ENCODE measurements around the gene JAK1. TPM values are rescaled to one million over a fixed set of nuclear protein-coding genes. Genes with fewer than 3 reads are reported as not detected.
"Not testable (repeated sequence)": the region's sequence is repeated elsewhere in the genome, so short reads cannot be mapped to it uniquely, and the experiment has no call there.

JAK1 gene
- total RNA-seq, 2 donors from 2014 or later, result 73.2 to 101 TPM

GRCh38 chr1:64933296-64934070 lies 32.9 kb downstream of the JAK1 start:
- Histone ChIP-seq H3K27me3 (no peaks in the 10 kb centered on the region), H3K4me1 (peaks cover 4% of the 10 kb centered on the region), H3K9me3 (no peaks in the 10 kb centered on the region), H3K4me3 (no peak overlapping the region), H3K36me3 (no peaks in the 10 kb centered on the region), H3K9ac (ENCODE audit: low read depth in 2 of 2, low read length in 2 of 2) (no peak overlapping the region), H3K27ac (peak overlapping the region; percentile 2)
- no peak for DNase-seq
- intact Hi-C loops (cut with DNase I), result no loop called here
- no peak for TF ChIP-seq CTCF (IDR thresholded peaks at IDR 0.05)

GRCh38 chr1:64932962-64933295 lies 33.4 kb downstream of the JAK1 start:
- Histone ChIP-seq H3K4me1 (peaks cover 4% of the 10 kb centered on the region), H3K4me3 (no peak overlapping the region), H3K9ac (ENCODE audit: low read depth in 2 of 2, low read length in 2 of 2) (no peak overlapping the region), H3K36me3 (no peaks in the 10 kb centered on the region), H3K9me3 (no peaks in the 10 kb centered on the region), H3K27ac (peak overlapping the region; percentile 2), H3K27me3 (no peaks in the 10 kb centered on the region)
- intact Hi-C loops (cut with DNase I), result no loop called here
- TF ChIP-seq CTCF (IDR thresholded peaks at IDR 0.05), result no peak
- no peak for DNase-seq

- H3K9ac ChIP-seq (ENCODE audit: low read depth in 2 of 2, low read length in 2 of 2); H3K4me1 ChIP-seq; H3K36me3 ChIP-seq; H3K27ac ChIP-seq; DNase-seq; H3K4me3 ChIP-seq; H3K9me3 ChIP-seq; H3K27me3 ChIP-seq; intact Hi-C loops (cut with DNase I): not testable (repeated sequence)
These were observed 35.7 kb downstream of the JAK1 start for GRCh38 chr1:64930640-64931039.

DNA sequence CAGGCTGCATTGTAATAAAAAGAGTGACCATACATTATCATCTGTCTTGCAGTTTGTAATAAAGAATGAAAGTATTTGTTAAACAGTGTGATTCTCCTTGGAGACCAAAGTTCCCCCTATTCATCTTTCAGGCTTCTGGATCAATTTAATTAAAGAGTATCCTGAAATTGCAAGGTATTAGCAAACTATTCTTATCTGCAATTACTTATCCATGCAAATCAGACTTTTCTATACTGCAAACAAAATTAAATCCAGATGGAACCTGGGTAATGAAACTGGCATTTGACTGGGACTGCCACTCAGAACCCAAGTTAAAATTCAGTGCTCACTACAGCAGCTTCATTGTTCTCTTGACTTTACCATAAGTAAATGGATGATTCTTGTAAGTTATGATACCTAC lies 37.1 kb downstream of the JAK1 start:
- TF ChIP-seq CTCF (IDR thresholded peaks at IDR 0.05), result no peak
- intact Hi-C loops (cut with DNase I), result no loop called here
- no peak overlapping the region for H3K9ac ChIP-seq (ENCODE audit: low read depth in 2 of 2, low read length in 2 of 2)
- DNase-seq, result no peak
- no peaks in the 10 kb centered on the region for H3K36me3 ChIP-seq
- H3K4me3 ChIP-seq, result no peak overlapping the region
- peaks cover 6% of the 10 kb centered on the region for H3K4me1 ChIP-seq
- H3K27me3 ChIP-seq, result no peaks in the 10 kb centered on the region
- H3K9me3 ChIP-seq, result no peaks in the 10 kb centered on the region
- H3K27ac ChIP-seq, result no peak overlapping the region

DNA sequence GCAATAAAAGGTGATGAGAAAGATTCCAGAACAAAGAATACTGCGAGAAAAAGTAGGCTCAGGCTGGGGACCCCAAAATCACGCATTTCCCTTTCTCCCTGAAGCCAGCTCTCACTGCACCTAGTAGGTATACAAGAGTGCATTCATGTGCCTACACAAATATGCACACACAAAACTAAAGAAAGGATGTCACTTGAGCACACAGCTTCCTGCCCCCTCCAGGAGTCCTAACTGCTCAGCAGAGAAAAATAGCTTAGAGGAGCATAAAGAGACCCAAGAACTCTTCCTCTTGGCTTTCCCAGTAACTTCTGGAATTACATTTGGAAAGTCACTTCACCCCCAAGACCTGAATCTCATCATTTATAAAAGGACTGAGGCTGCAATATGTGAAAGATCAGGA lies 38.0 kb downstream of the JAK1 start:
- H3K27me3 ChIP-seq, result no peaks in the 10 kb centered on the region
- no peak overlapping the region for H3K27ac ChIP-seq
- no peaks in the 10 kb centered on the region for H3K36me3 ChIP-seq
- no peak for DNase-seq
- H3K4me1 ChIP-seq, result peaks cover 6% of the 10 kb centered on the region
- no peak overlapping the region for H3K9ac ChIP-seq (ENCODE audit: low read depth in 2 of 2, low read length in 2 of 2)
- intact Hi-C loops (cut with DNase I), result no loop called here
- H3K4me3 ChIP-seq, result no peak overlapping the region
- no peaks in the 10 kb centered on the region for H3K9me3 ChIP-seq
- TF ChIP-seq CTCF (IDR thresholded peaks at IDR 0.05), result no peak

DNA sequence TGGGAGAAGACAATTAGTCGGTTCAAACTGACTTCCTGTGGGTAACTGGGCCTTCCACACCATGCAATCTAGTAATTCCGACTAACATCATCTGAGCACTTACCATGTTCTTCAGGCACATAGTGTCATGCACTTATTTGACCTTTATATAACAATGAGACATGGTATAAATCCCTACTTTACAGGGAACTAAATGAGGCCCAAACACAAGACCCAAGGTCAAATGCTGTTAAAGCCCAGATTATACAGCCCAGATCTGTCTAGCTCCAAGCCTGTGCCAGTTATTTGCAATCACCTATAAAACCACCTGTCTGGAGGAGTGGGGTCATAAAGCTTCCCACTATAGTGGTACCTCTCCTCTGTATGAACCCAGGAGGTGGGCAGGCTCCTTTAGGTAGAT lies 40.8 kb downstream of the JAK1 start:
- intact Hi-C loops (cut with DNase I), result no loop called here
- no peaks in the 10 kb centered on the region for H3K27me3 ChIP-seq
- peaks cover 6% of the 10 kb centered on the region for H3K4me1 ChIP-seq
- H3K27ac ChIP-seq, result no peak overlapping the region
- no peak for TF ChIP-seq CTCF (IDR thresholded peaks at IDR 0.05)
- H3K36me3 ChIP-seq, result no peaks in the 10 kb centered on the region
- H3K9ac ChIP-seq (ENCODE audit: low read depth in 2 of 2, low read length in 2 of 2), result no peak overlapping the region
- H3K4me3 ChIP-seq, result no peak overlapping the region
- DNase-seq, result no peak
- H3K9me3 ChIP-seq, result no peaks in the 10 kb centered on the region

Measured in colonic mucosa (tissue), 4 donors.